GM12892 (cell line): ENCODE measurements around the gene IL1RAPL1.

Source experiments
- POLR2A ChIP-seq: IDR thresholded peaks from 2 replicates; pipeline ENCODE4 v1.6.1; 2011; ENCODE audit warnings: low read depth, low read length, control low read depth
- POLR2AphosphoS5 ChIP-seq: IDR thresholded peaks from 2 replicates; pipeline ENCODE4 v1.6.1; 2011; ENCODE audit warnings: low read depth, low read length, control low read depth
- TAF1 ChIP-seq: IDR thresholded peaks from 2 replicates; pipeline ENCODE4 v1.6.1; 2011; ENCODE audit warnings: low read depth, mild to moderate bottlenecking, control low read depth, low read length, borderline replicate concordance

GRCh38 chrX:29229802-29230201, 642.6 kb downstream of the IL1RAPL1 start:
- no peak for TF ChIP-seq POLR2A
- no peak for TF ChIP-seq POLR2AphosphoS5
- TF ChIP-seq TAF1, result no peak
